ENCODE measurements around the gene PDLIM1.
A peak's percentile ranks its signal among the peaks of the same experiment; 100 is the strongest.
"Not testable (repeated sequence)": the region's sequence is repeated elsewhere in the genome, so short reads cannot be mapped to it uniquely, and the experiment has no call there.

PDLIM1 gene

GRCh38 chr10:95247881-95248583 is 42.8 kb downstream of the PDLIM1 start:
- DNase-seq (ENCODE audit: extremely low spot score, insufficient read length, low read depth) (no peak), FAIRE-seq (no peak)

GRCh38 chr10:95247200-95247880 is 43.5 kb downstream of the PDLIM1 start:
- FAIRE-seq (no peak), DNase-seq (ENCODE audit: extremely low spot score, insufficient read length, low read depth) (no peak)

- FAIRE-seq (peak; percentile 87), DNase-seq (ENCODE audit: extremely low spot score, insufficient read length, low read depth) (peak; percentile 33)
Observed at GRCh38 chr10:95246582-95247051, 44.2 kb downstream of the PDLIM1 start.

GRCh38 chr10:95245425-95246055 is 45.3 kb downstream of the PDLIM1 start:
- peak; percentile 44 for DNase-seq (ENCODE audit: extremely low spot score, insufficient read length, low read depth)
- FAIRE-seq, result peak; percentile 94

GRCh38 chr10:95244152-95244551 is 46.7 kb downstream of the PDLIM1 start:
- no peak for FAIRE-seq
- DNase-seq (ENCODE audit: extremely low spot score, insufficient read length, low read depth), result no peak

GRCh38 chr10:95243318-95243617 is 47.5 kb downstream of the PDLIM1 start:
- FAIRE-seq (no peak), DNase-seq (ENCODE audit: extremely low spot score, insufficient read length, low read depth) (no peak)

GRCh38 chr10:95242581-95243317 is 48.1 kb downstream of the PDLIM1 start:
- peak; percentile 5 for FAIRE-seq
- DNase-seq (ENCODE audit: extremely low spot score, insufficient read length, low read depth), result no peak

- DNase-seq (ENCODE audit: extremely low spot score, insufficient read length, low read depth) (no peak), FAIRE-seq (no peak)
Observed at GRCh38 chr10:95241533-95241932, 49.3 kb downstream of the PDLIM1 start.

GRCh38 chr10:95240811-95241210 is 50.0 kb downstream of the PDLIM1 start:
- DNase-seq (ENCODE audit: extremely low spot score, insufficient read length, low read depth) (no peak), FAIRE-seq (no peak)

- DNase-seq (ENCODE audit: extremely low spot score, insufficient read length, low read depth); FAIRE-seq: not testable (repeated sequence)
Observed at GRCh38 chr10:95240096-95240495, 50.7 kb downstream of the PDLIM1 start.

- no peak for DNase-seq (ENCODE audit: extremely low spot score, insufficient read length, low read depth)
- FAIRE-seq, result no peak
Observed at GRCh38 chr10:95237376-95238170, 53.2 kb downstream of the PDLIM1 start.

GRCh38 chr10:95236068-95236903 is 54.5 kb downstream of the PDLIM1 start:
- peak; percentile 37 for DNase-seq (ENCODE audit: extremely low spot score, insufficient read length, low read depth)
- FAIRE-seq, result peak; percentile 96

- DNase-seq (ENCODE audit: extremely low spot score, insufficient read length, low read depth), result no peak
- no peak for FAIRE-seq
Observed at GRCh38 chr10:95235676-95236067, 55.1 kb downstream of the PDLIM1 start.

- no peak for FAIRE-seq
- DNase-seq (ENCODE audit: extremely low spot score, insufficient read length, low read depth), result no peak
Observed at GRCh38 chr10:95234951-95235350, 55.9 kb downstream of the PDLIM1 start.

GRCh38 chr10:95233377-95234034 is 57.3 kb downstream of the PDLIM1 start:
- DNase-seq (ENCODE audit: extremely low spot score, insufficient read length, low read depth) (no peak), FAIRE-seq (no peak)

- not testable (repeated sequence) for DNase-seq (ENCODE audit: extremely low spot score, insufficient read length, low read depth); FAIRE-seq
Observed at GRCh38 chr10:95230677-95231586, 59.9 kb downstream of the PDLIM1 start.
